RPMI7951 (cell line): ENCODE data around the gene RALBP1. TPM values are rescaled to one million over a fixed set of nuclear protein-coding genes. Genes with fewer than 3 reads are reported as not detected.
"Not testable (repeated sequence)": the region's sequence is repeated elsewhere in the genome, so short reads cannot be mapped to it uniquely, and the experiment has no call there.

Source experiments
- DNase-seq: peaks from one replicate; pipeline ENCODE4 v3.0.0-alpha.2; 2012; ENCODE audit warnings: low read depth
- total RNA-seq: library from RNA; depleted of rRNA; stranded (reverse); fragments of >200 nt; shearing (Covaris generic); gene quantifications from 2 replicates; pipeline ENCODE4 v1.2.3, GENCODE V29; 2014; rRNA removed

RALBP1 gene
- 38.1 and 38.5 TPM in 2 replicates for total RNA-seq

GRCh38 chr18:9474983-9475642 lies at the start of gene RALBP1:
TSS of gene RALBP1 (plus strand) at chr18:9475513. CDS start at chr18:9513046, 37,533 bp downstream.
- DNase-seq: peak; percentile 98

- no peak for DNase-seq
Measured at GRCh38 chr18:9426753-9427152, 48.6 kb upstream of the RALBP1 start.

- DNase-seq: no peak
Measured at GRCh38 chr18:9428301-9428706, 47.0 kb upstream of the RALBP1 start.

GRCh38 chr18:9428862-9429661 lies 46.3 kb upstream of the RALBP1 start:
- no peak for DNase-seq

- no peak for DNase-seq
Measured at GRCh38 chr18:9429662-9429993, 45.7 kb upstream of the RALBP1 start.

- DNase-seq: not testable (repeated sequence)
Measured at GRCh38 chr18:9430315-9430714, 45.0 kb upstream of the RALBP1 start.

- DNase-seq: no peak
Measured at GRCh38 chr18:9431296-9431695, 44.0 kb upstream of the RALBP1 start.

- not testable (repeated sequence) for DNase-seq
Measured at GRCh38 chr18:9433122-9433521, 42.2 kb upstream of the RALBP1 start.

GRCh38 chr18:9433671-9434121 lies 41.6 kb upstream of the RALBP1 start:
- no peak for DNase-seq

- DNase-seq: no peak
Measured at GRCh38 chr18:9434122-9434701, 41.1 kb upstream of the RALBP1 start.

- no peak for DNase-seq
Measured at GRCh38 chr18:9435041-9435440, 40.3 kb upstream of the RALBP1 start.

GRCh38 chr18:9436206-9436929 lies 38.9 kb upstream of the RALBP1 start:
- no peak for DNase-seq

GRCh38 chr18:9437021-9437437 lies 38.3 kb upstream of the RALBP1 start:
- DNase-seq: peak; percentile 18

- DNase-seq: no peak
Measured at GRCh38 chr18:9437672-9438071, 37.6 kb upstream of the RALBP1 start.

- DNase-seq: no peak
Measured at GRCh38 chr18:9441061-9441460, 34.3 kb upstream of the RALBP1 start.

GRCh38 chr18:9444549-9444948 lies 30.8 kb upstream of the RALBP1 start:
- DNase-seq: no peak

GRCh38 chr18:9446839-9447238 lies 28.5 kb upstream of the RALBP1 start:
- peak; percentile 56 for DNase-seq

- DNase-seq: no peak
Measured at GRCh38 chr18:9447334-9447733, 28.0 kb upstream of the RALBP1 start.

GRCh38 chr18:9449600-9450414 lies 25.5 kb upstream of the RALBP1 start:
- DNase-seq: no peak

GRCh38 chr18:9450920-9451319 lies 24.4 kb upstream of the RALBP1 start:
- DNase-seq: not testable (repeated sequence)

- DNase-seq: no peak
Measured at GRCh38 chr18:9453283-9453682, 22.0 kb upstream of the RALBP1 start.
